ENCODE measurements around the gene KIAA1958.
A peak's percentile ranks its signal among the peaks of the same experiment; 100 is the strongest.

Gene KIAA1958, protein sequence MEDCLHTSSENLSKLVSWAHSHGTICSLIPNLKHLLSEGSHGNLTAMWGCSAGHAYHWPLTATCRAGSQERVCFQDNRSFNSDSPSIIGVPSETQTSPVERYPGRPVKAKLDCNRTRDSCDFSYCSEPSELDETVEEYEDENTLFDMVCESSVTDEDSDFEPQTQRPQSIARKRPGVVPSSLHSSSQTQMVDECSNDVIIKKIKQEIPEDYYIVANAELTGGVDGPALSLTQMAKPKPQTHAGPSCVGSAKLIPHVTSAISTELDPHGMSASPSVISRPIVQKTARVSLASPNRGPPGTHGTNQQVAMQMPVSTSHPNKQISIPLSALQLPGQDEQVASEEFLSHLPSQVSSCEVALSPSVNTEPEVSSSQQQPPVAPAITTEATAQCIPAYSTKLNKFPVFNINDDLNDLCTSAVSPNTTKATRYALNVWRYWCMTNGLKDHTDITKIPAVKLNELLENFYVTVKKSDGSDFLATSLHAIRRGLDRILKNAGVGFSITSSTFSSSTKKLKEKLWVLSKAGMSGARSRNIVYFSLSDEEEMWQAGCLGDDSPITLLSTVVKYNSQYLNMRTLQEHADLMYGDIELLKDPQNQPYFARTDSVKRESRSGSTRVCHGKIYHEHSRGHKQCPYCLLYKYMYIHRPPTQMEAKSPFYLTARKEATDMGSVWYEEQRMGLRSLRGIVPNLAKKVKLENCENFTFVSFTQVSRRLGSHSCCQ

DNA sequence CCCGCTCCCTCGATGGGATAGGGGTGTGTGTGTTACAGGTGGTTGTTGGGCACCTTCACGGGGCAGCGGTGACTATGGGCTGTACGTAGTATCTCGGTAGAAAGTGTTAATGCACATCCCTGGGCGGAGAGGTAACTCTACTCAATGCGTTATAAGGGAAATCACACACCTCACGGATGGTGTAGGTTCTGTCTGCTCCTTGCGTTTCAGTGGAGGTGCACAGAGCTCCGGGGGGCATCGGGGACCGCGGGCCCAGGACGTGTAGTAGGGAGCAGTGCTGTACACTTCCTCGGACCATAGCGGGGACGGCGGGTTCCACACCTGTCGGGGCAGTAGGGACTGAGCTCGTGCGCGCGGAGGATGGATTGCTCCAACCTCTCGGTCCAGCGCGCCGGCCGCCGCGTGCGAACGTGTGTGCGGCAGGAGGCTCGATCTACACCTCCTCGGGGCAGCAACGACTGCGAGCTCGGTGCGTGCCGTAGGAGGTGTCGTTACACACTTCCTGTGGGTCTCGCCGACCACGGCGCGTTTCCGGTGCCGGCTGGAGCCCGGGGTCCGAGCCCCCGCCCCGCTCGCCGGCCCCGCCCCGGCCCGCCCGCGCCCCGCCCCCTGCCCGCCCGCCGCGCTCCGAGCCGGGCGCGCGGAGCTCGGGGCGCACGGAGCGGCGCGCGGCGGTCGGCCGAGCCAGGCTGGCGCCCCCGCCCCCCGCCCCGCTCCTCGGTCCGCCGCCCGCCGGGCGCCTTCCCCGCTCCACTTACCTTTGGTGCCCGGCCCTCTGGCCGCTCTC, at the start of gene KIAA1958:
Gene KIAA1958, plus strand, starts transcription at position 607 of the 787 bp plus-strand sequence. CDS start 87,254 bp downstream, outside the sequence.
- peak; percentile 86 for DNase-seq (ENCODE audit: low spot score)

DNA sequence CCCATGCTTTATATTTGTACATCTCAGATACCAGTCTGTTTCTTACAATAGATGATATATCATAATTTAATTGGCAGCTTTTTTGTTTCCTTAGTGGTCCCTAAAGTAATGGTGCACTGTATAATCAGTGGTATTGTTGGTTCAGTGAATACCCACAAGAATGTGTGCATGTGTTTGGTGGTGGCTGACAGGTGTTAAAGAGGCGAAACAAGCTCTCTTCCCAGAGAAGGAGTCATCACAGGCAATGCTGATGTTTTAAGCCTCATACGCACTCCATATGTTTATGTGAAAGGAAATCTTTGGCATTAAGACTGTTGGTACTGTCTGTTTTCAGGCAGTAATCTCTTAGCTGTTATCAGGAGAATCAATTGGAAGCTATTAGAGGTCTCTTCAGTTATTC, 49.2 kb upstream of the KIAA1958 start:
- no peak for DNase-seq (ENCODE audit: low spot score)

DNA sequence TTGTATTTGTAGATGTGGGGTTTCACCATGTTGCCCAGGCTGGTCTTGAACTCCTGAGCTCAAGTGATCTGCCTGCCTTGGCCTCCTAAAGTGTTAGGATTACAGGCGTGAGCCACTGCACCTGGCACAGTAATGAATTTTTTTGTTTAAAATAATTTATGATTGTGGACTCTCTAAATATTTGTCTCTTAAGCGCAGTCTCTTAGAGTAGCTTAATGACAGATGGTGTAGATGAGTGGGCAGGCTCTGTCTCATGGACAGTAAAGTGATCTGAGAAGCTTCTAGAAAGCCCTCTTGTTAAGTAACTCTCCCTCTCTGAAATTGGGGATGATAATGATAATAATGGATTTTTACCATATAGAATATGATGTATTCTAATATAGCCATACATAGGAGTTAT, 47.5 kb upstream of the KIAA1958 start:
- DNase-seq (ENCODE audit: low spot score): no peak

DNA sequence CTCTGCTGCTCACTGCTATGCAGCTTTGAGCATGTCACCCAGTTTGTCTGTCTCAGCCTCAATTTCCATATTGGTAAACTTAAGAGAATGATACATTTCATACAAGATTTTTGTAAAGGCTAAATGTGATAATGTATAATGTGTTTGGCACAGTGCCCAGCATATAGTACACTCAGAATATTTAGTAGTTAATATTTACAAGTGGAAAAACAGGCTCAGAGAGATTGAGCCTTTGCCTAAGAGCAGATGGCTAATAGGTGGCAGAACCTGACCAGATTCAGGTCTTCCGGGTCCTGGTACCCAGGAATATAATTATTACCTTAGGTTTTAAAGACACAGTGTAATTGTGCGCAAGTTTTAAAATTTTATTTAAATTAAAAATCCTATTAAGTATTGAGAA, 46.8 kb upstream of the KIAA1958 start:
- no peak for DNase-seq (ENCODE audit: low spot score)

DNA sequence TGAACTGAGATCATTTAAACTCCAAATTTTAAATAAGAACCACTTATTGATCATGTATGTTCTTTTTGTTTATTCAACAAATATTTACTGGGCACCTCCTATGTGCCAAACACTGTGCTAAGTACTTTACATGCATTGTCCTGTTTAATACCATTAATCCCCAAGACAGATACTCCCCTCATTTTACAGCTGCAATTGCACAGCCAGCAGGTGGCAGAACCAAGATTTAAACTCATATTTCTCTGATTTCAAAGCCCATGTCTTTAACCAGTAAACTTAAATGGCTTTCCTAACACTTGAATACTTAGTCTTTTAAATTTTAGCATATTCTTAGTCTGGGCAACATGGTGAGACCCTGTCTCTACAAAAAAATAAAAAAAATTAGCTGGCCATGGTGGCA, 43.4 kb upstream of the KIAA1958 start:
- DNase-seq (ENCODE audit: low spot score): peak; percentile 14

DNA sequence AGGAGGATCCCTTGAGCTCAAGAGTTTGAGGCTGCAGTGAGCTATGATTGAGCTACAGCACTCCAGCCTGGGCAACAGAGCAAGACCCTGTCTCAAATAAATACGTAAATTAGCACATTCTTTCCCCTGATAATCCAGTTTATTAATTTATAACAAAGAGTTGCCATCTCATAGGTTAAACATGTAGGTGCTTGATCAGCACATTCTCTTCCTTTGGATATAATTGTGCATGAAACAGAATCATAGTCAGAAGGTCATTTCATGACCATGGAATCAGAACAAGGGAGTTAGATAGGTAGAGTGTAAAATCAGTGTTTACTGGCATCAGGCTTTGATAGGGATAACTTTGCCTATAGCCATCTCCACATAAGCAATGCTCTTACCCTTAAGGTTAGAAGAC, 43.0 kb upstream of the KIAA1958 start:
- no peak for DNase-seq (ENCODE audit: low spot score)

DNA sequence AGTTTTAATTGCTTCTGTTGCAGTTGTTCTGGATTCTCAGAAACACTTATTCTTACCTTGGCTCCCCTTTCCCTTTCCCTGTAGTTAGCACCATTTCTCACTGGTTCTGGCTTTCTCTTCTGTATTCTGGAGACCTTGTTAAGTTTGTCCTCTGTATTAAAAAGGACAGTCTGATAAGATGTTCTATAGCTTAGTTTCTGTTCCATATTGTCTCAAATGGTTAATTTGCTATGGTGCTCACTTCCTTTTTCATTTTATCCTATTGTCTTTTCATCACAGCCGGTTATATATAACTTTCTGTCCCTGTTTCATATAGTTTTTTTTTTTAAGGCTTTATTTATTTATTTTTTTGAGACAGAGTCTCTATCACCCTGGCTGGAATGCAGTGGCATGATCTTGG, 41.4 kb upstream of the KIAA1958 start:
- DNase-seq (ENCODE audit: low spot score): no peak

DNA sequence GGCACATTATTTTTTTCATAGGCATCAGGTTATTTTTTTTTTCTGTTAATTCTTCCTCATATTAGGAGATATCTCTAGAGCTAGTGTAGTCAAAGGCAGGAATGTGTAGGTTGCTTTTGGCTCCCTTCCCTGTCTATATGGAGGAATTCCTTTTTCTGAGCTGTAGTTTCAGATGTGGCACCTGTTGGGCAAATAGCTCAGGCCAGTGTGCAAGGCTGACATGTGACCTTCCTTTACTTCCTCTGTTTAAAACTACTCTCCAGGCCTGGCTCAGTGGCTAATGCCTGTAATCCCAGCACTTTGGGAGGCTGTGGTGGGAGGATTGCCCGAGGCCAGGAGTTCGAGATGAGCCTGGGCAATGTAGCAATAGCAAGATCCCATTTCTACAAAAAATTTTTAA, 40.5 kb upstream of the KIAA1958 start:
- DNase-seq (ENCODE audit: low spot score): no peak

DNA sequence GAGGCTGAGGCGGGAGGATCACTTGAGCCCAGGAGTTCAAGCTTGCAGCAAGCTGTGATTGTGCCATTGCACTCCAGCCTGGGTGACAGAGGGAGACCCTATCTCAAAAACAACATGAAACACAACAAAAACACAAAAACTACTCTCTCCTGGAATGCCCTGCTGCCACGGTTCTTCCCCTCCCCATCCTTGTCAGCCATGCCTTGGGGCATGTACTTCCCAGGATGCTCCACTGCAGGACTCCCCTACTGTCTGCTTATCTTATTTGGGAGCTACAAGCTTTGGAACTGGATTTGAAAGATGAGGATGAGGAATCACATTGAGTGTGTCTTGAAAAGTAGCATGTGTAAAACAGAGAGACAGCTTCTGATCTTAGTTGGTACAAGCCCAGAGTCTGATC, 40.1 kb upstream of the KIAA1958 start:
- no peak for DNase-seq (ENCODE audit: low spot score)

DNA sequence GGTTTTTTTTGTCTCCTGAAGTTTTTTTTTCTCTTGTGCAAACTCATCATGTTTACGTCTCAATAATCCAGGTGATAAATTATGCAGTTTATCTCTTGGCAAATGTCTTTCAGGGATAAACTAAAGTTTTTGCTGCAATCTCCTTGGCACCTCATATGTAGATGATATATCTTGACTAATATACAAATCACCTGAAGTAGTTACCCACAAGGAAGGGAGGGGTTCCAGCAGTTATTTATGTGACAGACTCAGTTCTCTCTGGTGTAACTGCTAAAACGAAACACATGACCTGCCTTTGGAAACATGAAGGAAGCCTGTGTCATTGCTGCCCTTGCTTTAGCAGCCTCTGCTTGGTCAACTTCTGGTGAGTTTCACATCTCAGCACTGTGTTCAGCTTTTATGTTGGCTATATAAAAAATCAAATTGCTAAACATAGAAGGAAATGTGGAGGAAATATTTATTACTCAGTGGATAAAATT, 39.3 kb upstream of the KIAA1958 start:
- DNase-seq (ENCODE audit: low spot score): no peak

DNA sequence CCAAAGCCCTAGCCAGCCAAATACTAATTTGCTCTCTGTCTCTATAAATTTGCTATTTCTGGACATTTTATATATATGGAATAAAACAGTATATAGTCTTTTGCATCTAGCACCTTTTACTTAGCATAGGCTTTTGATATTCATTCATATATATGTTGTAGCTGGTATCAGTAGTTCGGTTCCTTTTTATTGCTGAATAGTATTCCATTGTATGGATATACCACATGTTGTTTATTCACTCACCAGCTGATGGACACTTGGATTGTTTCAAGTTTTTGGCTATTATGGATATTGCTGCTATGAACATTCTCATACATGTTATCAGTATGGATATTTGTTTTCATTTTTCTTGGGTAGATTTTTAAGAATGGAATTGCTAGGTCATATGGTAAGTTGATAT, 23.8 kb upstream of the KIAA1958 start:
- DNase-seq (ENCODE audit: low spot score): no peak

DNA sequence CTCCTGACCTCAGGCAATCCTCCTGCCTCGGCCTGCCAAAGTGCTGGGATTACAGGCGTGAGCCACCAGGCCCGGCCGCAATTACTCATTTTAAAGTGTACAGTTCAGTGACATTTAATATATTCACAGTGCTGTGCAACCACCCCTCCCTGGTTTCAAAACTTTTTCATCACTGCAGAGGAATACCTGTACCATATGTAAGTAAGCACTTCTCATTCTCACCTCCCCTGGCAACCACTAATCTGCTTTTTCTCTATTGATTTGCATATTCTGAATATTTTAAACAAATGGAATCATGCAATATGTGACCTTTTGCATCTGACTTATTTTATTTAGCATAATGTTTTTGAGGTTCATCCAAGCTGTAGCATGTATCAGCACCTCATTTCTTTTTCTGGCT, 21.3 kb upstream of the KIAA1958 start:
- no peak for DNase-seq (ENCODE audit: low spot score)

DNA sequence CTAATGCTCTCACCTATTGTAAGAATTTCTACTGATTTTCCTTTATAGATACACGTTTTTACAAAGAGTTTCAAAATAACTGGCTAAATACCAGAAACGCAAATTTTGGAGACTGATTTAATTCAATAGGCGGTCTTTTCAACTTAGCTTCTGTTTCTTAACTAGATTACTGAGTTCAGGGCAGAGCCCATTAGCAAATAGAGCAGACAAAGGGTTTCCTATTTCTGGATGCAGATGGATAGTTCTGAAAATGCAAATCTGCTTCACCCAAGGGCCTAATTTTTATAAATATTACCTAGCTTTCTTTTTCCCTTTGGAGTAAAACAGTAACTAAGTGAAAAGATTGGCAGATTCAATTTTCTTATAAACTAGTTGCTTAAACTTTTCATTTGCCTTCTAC, 13.6 kb upstream of the KIAA1958 start:
- DNase-seq (ENCODE audit: low spot score): no peak

DNA sequence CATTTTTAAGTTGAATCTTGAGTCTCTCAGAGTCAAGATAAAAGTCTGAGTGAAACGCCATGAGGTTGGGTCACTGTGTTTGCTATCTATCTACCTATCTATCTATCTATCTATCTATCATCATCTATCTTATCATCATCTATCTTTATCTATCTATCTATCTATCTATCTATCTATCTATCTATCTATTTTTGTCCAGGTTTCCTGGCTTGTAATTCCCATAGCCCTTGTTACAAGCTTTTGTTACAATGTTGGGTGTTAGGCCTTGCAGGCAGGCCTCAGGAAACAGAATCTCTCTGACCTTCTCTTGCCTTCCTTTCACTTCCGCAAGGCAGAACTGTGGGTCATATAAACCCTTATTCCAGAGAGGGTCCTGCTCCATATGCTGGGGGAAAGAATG, 12.6 kb upstream of the KIAA1958 start:
- DNase-seq (ENCODE audit: low spot score): no peak

DNA sequence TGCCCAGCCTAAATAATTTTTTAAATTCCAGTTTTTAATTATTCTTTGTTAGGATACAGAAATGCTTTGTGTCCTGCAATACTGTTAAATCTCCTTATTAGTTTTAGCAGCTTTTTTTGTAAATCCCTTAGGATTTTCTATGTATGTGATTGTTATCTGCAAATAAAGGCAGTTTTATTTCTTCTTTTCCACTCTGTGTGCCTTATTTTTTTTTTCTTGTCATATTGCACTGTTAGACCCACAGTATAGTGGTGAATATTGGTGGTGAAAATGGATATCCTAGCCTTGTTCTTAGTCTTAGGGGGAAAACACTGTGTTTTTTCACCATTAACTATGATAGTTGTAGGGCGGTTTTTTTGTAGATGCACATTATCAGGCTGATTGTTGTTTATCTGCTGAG, 11.3 kb upstream of the KIAA1958 start:
- no peak for DNase-seq (ENCODE audit: low spot score)

DNA sequence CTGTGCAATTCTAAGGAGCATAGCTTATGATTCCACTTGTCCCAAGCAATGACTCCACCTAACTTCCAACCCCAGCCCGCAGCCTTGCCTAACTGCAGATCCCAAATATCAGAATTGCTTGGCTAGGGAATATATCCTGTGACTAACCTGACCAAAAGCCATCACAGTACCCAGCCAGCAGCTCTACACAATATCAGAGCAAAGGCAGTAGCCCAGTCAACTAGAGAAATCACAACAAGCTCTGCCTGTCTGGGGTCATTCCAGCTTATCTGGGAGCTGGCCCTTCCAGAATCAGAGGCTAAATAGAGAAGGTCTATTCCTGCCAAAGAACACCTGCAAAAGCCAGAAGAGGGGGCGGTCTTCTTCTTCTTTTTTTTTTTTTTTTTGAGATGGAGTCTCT, 9.3 kb upstream of the KIAA1958 start:
- no peak for DNase-seq (ENCODE audit: low spot score)

DNA sequence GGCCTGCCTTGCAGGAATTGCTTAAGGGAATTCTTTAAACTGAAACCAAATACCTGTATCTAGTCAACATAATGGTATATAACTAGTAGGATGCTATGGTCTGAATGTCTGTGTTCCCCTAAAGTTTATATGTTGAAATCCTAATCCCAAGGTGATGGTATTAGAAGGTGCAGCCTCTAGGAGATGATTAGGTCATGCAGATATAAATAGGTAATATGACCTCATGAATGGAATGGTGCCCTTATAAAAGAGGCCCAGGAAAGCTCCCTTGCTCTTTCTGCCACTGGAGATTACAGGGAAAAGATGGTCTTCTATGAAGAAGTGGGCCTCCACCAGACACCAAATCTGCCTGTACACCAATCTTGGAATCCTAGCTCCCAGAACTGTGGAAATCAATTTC, 7.4 kb upstream of the KIAA1958 start:
- no peak for DNase-seq (ENCODE audit: low spot score)

DNA sequence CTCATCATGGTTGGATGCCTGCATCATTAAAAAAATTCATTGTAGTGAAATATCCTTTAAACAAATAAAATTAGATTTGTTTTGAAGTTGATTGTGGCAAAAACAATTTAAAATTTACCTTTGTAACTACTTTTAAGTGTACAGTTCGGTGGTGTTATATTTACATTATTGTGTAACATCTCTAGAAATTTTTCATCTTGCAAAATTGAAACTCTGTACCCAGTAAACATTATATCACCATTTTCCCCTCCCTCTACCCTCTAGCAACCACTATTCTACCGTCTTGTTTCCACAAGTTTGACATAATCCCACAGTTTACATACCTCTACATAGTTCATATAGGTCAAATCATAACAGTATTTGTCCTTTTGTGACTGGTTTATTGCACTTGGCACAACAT, 2.0 kb upstream of the KIAA1958 start:
- DNase-seq (ENCODE audit: low spot score): no peak

DNA sequence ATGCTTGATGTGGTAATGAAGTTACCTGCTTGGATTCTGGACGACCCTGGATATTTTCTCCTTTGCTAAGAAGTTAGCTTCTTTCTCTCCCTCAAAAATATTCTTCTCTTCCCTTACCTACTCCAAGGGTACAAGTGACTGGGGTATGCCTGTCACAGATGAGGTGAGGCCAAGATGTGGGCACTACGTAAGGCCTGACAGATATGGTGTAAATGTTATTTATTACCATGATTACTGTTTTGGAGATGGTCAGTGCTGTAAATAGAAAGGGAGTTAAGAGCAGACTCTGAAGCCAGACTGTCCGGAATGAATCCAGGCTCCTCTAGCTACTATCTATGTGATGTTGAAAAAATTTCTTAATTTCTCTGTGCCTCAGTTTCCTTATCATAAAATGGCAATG, 1.1 kb upstream of the KIAA1958 start:
- DNase-seq (ENCODE audit: low spot score): no peak

DNA sequence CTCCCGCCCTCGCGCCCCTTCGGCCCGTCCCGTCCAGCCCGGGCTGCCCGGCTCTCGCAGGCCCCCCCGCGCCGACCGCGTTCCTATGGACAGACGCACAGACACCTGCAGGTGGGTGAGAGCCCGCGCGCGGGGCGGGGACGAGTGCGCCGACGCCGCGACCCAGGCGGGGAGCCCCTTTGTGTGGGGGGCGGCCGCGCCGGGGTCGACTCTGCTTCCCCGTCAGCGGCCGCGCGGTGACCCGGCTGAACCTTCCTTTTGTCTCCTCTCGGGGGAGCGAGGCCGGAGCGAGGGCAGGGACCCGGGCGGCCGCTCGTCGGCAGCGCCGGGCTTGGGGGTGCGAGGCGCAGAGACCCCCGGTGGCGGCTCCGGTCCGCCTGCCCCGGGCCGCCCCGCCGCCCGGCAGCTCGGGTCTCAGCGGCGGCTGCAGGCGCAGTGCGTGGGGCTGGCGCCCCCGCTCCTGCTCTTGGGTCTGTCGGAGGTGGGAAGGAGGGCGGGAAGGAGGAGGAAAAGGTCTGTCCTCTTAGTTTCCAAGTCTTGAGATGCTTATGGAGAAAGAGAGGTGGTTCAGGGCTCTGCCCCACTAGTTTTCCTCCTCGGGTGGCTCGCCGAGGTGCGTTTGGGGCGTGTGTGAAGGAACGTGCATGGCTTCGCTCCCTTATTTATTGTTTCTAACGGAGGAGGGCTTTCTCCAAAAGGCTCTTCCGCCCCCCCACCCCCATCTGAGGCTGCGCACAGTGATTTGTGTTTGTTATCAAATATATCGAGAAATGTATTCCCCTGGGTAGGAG, 576 bp downstream of the KIAA1958 start:
- DNase-seq (ENCODE audit: low spot score): peak; percentile 69

DNA sequence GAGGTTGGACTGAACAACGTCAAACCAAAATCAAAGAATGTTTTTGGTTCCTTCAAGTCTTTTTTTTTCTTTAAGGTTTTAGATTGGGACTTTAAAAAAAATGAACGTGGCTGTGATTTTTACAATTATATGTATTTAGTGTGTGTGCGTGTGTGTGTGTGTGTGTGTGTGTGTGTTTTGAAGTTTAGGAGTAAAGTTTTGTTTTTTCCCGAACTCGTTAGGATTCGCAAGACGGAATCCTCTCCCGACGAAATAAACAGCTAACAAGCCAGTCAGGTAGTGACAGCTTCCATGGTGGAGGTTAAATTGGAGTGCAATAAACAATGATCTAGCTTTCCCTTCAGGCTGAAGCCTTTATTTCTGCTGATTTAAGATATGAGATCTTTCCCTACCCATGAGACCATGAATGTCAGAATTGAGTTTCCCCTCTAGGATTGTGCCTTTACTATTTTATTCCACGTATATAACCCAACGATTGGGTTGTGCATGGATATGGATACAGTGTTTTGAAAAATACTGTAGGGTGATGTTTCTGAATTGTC, 1.2 kb downstream of the KIAA1958 start:
- DNase-seq (ENCODE audit: low spot score): peak; percentile 34
